GM04504 (cell line): ENCODE results near the gene GDF7.

ENCODE experiments used
- DNase-seq: peaks from one replicate; pipeline ENCODE4 v3.0.0-alpha.2; 2012; ENCODE audit warnings: low read depth

Gene GDF7

DNA sequence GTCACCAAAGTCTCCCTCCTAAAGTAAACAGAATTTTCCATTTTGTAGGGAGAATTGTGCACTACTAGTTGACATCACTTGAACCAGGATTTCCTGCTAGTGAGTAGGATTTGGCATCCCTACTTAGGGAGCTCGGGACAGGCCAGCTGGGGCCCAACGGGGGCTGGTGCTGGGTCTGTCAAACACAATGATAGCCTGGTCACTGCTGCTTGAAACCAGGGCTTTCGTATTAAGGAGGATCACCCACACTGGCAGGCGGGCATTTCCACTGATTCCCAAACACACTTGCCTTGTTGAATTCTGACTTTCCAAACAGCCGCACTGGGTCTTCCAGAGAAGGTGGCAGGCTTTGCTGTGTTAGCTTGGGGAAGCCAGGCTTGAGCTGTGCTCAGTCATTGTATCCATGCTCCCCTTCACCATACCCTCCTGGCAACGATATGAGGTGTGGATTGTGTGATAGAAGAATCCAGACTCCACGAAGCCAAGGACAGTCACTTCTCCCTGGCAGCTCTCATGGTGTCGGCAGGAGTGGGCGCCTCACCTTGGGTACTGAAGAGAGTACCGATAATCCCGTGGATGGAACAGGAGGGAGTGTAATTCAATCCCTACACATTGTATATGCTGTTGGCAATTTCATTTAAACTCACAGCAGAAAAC lies 7.5 kb downstream of the GDF7 start:
- no peak for DNase-seq

DNA sequence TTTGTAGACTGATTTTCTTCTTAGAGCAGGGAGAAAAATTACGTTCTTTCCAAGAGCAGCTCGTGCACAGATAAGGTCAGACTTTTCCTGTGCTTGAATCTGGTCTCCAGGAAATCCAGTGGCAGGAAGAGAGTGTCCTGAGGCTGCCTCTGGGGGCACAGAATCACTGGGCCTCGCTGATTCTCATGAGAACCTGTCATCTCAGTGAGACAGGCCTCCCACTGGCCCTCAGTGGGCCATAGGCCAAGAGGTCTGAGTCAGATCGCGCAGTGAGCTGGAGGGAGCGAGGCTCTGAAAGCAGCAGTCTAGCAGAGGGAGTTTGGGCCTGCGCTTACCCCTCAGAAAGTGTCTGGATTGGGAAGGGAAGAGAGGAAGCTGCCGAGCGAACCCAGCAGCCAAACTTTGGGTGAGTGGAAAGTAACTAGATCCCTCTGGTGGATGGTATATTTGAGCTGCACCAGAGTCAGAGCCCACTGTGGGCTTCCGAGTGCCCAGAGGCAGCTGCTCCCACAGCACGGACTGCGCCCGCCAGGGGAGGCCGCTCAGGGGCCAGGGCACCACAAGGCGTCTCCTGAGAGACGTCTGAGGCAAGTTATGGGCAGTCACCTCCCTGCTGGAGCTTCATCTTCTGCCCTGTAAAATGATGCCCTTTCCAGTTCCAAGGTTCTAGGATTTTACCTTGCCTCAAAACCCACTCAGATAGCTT lies 8.2 kb downstream of the GDF7 start:
- DNase-seq, result no peak

- DNase-seq, result no peak
These were observed 8.9 kb downstream of the GDF7 start for GRCh38 chr2:20675701-20676352.

DNA sequence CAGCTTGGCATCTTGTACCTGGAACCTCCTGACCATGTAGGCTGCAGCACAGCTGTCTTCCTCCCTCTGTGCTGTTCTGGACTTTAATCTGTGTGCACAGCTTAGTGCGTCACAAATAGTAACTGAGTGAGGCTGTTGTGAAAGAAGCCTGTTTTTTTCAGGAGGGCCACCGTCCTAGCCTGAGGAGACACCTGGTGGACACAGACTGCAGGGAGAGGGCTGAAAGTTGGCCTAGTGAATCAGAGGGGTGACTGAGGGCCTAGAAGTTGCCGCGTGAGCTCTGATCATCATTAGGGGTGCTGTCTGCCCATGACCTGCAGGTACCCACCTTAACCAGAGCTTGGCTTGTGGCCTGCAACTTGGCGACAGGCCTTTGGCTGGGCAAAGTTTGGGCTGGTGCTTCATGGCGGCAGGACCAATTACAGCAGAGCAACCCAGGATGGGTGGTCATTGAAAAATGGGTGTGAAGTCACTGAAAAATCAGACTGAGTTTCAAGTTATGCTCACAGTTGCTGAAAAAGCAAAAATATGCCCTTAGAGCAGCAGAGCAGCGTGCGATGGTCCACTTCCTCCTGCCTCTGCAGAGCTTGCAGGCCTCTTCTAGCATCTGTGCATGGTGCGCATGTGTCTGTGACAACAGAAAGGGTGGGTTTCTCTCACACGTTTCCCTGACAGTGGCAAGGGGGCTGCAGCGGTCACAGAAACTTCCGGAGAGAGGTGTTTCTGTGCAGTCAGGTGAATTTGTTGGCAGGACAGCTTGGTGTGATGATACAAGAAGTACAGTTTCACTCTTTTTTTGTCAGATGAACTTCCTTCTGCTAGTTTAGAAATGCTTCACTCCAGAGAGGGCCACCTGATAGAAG lies 9.6 kb downstream of the GDF7 start:
- DNase-seq, result no peak

- DNase-seq, result no peak
These were observed 10.5 kb downstream of the GDF7 start for GRCh38 chr2:20677301-20678085.

- no peak for DNase-seq
These were observed 11.1 kb downstream of the GDF7 start for GRCh38 chr2:20678086-20678395.

DNA sequence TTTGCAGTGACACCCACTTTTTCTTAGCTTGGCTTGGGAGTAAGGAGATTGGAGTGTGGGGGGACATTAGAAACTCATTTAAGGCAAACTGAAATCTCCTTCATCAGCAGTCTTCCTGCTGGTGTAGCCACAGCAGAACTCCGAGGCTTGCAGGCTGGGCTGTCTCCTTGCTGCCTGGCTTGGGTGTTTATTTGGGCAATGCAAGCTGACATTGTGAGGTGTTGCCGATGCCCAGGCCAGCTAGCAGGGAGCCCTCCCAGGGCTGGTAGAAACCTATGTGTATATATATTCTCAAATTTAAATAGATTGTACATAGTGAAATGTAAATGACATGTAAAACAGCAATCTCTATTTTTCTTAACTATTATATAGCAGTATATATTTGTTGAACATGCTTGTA lies 11.8 kb downstream of the GDF7 start:
- no peak for DNase-seq

- no peak for DNase-seq
These were observed 13.9 kb downstream of the GDF7 start for GRCh38 chr2:20680744-20681375.

DNA sequence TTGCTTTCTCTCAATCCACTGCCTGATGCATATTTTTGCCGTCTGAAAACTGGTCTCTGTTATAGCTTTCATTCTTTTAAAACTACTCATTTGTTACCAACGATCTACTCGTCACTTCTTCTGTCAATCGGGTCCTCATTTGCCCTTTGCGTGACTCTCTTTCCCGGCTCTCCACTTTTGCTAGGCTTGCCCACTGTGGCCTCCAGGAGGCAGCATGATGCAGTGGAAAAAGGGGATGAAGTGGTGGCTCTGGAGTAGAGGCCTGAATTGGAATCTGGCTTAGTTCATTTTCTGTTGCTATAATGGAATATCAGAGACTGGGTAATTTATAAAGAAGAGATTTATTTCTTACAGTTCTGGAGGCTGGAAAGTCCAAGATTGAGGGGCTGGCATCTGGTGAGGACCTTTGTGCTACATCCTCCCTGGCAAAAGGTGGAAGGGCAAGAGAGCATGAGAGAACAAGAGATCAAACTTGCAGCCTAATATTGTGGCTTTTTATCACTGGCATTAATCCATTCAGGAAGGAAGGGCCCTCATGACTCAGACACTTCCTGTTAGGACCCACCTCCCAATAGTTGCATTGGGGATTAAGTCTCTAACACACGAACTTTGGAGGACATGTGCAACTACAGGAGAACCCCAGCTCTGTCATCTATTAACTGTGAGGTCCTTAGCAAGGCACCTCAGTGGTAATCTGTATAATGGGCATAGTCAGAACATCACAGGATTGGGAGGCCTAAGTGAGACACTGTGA lies 15.4 kb downstream of the GDF7 start:
- DNase-seq, result no peak

DNA sequence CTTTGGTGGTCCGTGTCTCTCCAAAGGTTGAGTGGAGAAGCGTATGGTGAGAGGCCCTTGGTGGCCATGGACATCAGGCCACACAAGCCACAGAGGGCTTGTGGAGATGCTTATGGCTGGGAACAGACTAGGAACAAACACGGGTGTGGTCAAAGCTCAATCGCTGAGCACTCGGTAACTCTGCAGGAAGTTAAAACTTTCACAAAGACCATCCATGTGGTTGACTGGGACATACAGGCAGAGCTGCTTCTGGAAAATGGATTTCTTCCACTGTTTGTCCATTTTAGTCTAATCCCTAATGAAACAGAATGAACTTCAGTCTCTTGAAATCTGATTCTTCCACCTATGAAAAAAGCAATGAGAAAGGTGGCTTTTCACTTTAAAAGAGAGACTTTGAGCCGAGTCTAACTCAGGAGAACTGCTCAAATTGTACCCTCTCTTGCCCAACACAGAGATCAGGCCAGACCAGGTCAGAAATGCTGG lies 17.7 kb downstream of the GDF7 start:
- DNase-seq, result no peak

DNA sequence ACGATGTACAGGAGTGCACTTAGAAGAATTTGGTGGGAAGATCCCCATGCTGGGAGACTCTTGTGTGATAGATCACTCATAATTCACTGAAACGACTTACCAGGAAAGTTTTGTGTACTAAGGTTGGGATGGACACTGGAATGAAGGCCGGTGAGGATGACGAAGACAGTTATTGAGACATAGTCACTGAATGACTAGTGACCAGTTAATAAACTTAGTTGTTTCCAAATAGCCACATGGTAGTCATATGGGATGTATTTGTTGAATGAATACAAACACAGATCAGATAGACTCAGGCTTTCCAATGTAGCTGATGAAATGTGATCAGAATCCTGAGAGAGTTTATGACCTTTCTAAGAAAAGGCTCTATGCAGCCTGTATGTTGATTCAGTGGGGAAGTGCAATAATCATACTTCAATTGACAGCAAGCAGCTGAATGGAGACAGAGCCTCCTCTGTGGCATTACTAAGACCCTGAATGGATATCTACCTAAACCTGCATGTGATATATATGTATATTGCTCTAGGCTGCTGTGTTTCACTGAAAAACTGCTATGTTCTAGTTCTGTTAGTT lies 20.4 kb downstream of the GDF7 start:
- DNase-seq, result no peak

GRCh38 chr2:20689428-20690264 lies 22.7 kb downstream of the GDF7 start:
- DNase-seq, result no peak

GRCh38 chr2:20691076-20691734 lies 24.3 kb downstream of the GDF7 start:
- DNase-seq, result no peak

GRCh38 chr2:20692081-20692480 lies 25.1 kb downstream of the GDF7 start:
- DNase-seq, result no peak

- no peak for DNase-seq
These were observed 26.4 kb downstream of the GDF7 start for GRCh38 chr2:20693317-20693716.

GRCh38 chr2:20696366-20696765 lies 29.4 kb downstream of the GDF7 start:
- no peak for DNase-seq

DNA sequence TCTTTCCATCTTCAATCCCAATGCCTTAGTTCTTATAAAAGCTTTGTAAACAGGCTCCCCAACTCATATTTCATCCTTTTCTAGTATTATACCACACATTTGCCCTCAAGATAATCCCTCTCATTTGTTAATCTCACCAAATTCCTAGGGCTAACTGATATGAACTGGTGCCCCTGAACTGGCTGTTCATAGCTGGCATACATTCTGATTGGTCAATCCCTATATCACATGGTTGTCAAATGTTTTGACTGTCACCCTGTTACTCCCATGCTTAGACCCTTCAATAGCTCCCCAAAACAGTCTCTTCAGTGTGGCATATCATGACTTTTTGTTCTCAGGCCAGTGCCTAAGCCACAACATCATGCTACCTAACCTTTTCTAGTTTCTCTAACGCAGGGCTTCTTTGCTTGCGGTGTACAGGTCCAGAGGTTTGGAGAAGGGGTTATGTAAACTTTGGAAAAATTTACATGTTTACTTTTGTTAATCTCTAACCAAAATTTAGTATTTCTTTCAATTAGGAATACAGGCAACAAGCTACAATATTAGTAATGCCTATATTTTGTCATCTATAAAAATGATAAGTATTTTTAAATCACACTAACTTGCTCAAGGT lies 30.5 kb downstream of the GDF7 start:
- DNase-seq, result no peak

GRCh38 chr2:20698916-20699613 lies 32.1 kb downstream of the GDF7 start:
- DNase-seq, result no peak
